BE2C (cell line): ENCODE measurements around the gene CLTA.

Source experiments
- DNase-seq: peaks from one replicate; pipeline ENCODE4 v3.0.0-alpha.2; 2020
- H3K27me3 ChIP-seq: fragments of 250-450 bp; sonication (Bioruptor Pico); 2 replicates; pipeline ENCODE4 v1.5.1; 2020; ENCODE audit warnings: mild to moderate bottlenecking
- H3K36me3 ChIP-seq: fragments of 250-450 bp; sonication (Bioruptor Pico); 2 replicates; pipeline ENCODE4 v1.5.1; 2020; ENCODE audit warnings: mild to moderate bottlenecking
- H3K4me1 ChIP-seq: fragments of 250-450 bp; sonication (Bioruptor Pico); 2 replicates; pipeline ENCODE4 v1.5.1; 2020
- H3K4me3 ChIP-seq: 2 replicates; pipeline ENCODE4 v1.5.1; 2011; ENCODE audit warnings: low read depth, low read length
- H3K9me3 ChIP-seq: fragments of 250-450 bp; sonication (Bioruptor Pico); 2 replicates; pipeline ENCODE4 v1.5.1; 2020
- TF ChIP-seq, protein P1 (sequence below): IDR thresholded peaks from 2 replicates; pipeline ENCODE4 v1.5.1; 2012; ENCODE audit warnings: mild to moderate bottlenecking, low read depth, low read length

Gene CLTA

DNA sequence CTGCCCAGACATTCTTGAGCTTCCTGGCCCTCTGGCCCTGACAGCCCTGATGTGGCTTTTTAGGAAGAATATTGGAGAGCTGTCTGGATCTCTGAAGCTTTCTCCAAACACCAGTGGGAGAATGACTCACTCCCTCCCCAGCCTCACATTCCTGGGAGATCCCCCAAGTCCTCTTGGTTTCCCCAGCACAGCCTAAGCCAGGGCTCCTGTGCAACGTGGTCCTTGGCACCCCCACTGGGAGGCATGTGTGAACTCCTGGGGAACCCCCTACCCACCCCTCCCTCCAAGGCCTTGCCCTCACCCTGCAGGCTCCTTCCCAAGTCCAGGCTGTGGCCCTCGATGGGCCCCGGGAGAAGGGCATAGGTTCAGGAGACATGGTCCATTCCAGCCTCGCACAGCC lies 41.5 kb upstream of the CLTA start:
- Histone ChIP-seq H3K4me1 (peaks cover 14% of the 10 kb centered on the region), H3K4me3 (no peak overlapping the region), H3K27me3 (no peaks in the 10 kb centered on the region), H3K36me3 (no peaks in the 10 kb centered on the region), H3K9me3 (no peaks in the 10 kb centered on the region)
- TF ChIP-seq, protein P1, sequence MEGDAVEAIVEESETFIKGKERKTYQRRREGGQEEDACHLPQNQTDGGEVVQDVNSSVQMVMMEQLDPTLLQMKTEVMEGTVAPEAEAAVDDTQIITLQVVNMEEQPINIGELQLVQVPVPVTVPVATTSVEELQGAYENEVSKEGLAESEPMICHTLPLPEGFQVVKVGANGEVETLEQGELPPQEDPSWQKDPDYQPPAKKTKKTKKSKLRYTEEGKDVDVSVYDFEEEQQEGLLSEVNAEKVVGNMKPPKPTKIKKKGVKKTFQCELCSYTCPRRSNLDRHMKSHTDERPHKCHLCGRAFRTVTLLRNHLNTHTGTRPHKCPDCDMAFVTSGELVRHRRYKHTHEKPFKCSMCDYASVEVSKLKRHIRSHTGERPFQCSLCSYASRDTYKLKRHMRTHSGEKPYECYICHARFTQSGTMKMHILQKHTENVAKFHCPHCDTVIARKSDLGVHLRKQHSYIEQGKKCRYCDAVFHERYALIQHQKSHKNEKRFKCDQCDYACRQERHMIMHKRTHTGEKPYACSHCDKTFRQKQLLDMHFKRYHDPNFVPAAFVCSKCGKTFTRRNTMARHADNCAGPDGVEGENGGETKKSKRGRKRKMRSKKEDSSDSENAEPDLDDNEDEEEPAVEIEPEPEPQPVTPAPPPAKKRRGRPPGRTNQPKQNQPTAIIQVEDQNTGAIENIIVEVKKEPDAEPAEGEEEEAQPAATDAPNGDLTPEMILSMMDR: no peak
- no peak for DNase-seq

DNA sequence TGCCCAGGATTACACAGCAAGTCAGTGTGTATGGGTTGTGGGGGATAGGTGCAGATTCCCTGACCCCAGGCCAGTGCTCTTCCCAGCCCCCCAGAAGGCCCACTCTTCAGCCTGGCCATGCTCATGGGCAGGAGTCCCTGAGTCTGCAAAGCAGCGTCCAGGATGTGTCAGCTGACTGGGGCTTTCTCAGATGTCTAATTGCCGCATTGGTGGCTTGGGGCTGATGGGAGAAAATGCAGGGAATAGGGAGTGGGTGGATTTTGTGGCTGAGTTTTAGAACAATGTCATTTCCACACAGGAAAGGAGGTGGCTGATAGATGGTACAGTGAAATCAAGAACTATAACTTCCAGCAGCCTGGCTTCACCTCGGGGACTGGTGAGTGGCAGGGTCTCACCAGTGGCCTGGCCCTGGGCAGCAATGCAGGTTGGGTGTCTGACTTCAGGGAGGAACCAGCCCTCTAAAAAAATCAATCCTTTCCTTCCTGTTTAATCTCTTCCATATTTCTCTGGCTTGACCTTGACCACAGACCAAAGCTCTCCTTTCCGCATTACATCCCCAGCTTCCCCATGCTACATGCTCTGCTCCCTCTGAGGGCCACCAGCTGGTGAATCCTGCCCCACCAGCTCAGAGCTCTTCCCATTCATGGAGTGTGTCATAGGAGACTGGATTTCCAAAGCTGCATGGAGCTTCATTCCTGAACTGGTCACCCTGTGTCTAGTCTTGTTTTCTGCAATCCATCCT lies 40.0 kb upstream of the CLTA start:
- Histone ChIP-seq H3K27me3 (no peaks in the 10 kb centered on the region), H3K9me3 (no peaks in the 10 kb centered on the region), H3K4me1 (peaks cover 21% of the 10 kb centered on the region), H3K36me3 (peaks cover under 1% of the 10 kb centered on the region; the same call in 1 of the 2 replicates), H3K4me3 (no peak overlapping the region)
- TF ChIP-seq, protein P1: no peak
- no peak for DNase-seq

DNA sequence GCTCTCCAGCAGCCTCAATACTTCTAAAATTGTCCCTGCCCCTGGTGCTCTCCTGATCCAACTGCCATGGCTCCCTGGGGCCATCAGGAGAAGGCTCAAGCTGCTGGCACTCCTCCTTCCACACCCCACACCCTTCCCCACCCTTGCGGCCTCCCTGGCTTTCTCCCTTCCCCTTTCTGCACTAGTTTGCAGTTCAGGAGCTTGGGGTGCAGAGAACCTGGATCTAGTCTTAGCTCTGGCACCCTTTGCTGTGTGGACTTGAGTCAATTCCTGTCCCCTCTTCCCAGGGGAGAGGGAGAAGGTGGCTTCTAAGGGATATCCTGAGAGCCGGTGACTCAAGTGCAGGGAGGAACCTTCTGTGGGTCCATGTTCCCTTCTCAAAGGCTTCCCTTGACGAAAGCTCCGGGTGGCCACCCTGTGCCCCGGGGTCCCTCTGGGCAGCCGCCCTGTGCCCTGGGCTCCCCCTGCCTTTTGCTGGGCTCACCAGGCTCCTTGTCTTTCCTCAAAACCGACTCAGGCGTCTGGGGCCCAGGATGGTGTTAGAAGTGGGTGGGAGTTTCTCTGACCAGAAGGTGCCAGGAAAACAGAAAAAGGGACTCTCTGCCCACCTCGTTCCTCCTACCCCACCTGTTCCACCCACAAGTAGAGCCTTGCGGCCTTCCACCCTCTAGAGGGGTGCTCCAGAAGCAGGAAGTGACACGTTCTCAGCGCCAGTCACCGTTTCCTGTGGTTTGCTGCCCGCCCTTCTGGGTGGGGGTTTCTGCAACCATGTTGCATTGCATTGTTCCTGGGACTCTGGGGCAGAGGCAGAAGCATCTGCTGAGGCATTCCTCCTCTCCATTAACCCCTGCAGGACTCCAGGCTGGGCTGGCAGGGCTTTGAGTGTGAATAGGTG lies 39.2 kb upstream of the CLTA start:
- H3K4me1 ChIP-seq: peaks cover 21% of the 10 kb centered on the region
- H3K36me3 ChIP-seq: peaks cover 2% of the 10 kb centered on the region; the same call in 1 of the 2 replicates
- no peak for DNase-seq
- TF ChIP-seq, protein P1: no peak
- H3K4me3 ChIP-seq: no peak overlapping the region
- H3K9me3 ChIP-seq: no peaks in the 10 kb centered on the region
- no peaks in the 10 kb centered on the region for H3K27me3 ChIP-seq

DNA sequence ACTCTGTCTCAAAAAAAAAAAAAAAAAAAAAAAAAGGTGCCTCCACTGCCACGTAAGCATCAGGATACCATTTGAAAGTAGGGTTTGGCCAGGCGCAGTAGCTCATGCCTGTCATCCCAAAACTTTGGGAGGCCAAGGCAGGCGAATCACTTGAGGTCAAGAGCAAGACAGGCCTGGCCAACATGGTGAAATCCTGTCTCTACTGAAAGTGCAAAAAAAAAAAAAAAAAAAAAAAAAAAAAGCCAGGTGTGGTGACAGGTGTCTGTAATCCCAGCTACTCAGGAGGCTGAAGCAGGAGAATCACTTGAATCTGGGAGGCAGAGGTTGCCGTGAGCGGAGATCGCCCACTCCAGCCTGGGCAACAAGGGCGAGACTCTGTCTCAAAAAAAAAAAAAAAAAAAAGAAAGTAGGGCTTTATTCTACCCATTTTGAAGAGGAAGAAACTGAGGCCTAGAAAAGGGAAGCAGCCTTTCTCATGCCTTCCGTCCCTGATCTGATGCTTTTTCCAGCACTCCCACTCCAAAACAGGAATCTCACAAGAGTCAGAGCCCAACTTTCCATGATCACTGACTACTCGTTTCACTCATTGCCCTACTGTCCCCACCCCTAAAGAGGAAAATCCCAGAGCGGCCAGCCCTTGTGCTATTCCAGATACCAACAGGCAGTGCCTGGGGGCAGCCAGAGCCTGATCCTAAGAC lies 37.8 kb upstream of the CLTA start:
- Histone ChIP-seq H3K4me3 (no peak overlapping the region), H3K9me3 (no peaks in the 10 kb centered on the region), H3K36me3 (peaks cover 2% of the 10 kb centered on the region; the same call in 1 of the 2 replicates), H3K4me1 (peaks cover 21% of the 10 kb centered on the region), H3K27me3 (no peaks in the 10 kb centered on the region)
- TF ChIP-seq, protein P1: no peak
- DNase-seq: no peak

DNA sequence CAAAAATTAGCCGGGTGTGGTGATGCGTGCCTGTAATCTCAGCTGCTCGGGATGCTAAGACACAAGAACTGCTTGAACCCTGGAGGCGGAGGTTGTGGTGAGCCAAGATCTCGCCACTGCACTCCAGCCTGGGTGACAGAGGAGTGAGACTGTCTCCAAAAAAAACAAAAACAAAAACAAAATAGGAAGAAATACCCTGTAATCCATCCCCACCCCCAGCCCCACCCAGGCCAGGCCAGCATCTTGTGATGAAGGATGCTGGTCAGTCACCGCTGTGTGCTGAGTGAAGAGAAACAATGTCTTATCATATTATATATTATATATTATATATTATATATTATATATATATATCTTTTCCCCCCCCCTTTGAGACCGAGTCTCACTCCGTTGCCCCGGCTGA lies 37.0 kb upstream of the CLTA start:
- Histone ChIP-seq H3K9me3 (no peaks in the 10 kb centered on the region), H3K4me3 (no peak overlapping the region), H3K4me1 (peaks cover 18% of the 10 kb centered on the region), H3K36me3 (peaks cover 2% of the 10 kb centered on the region; the same call in 1 of the 2 replicates), H3K27me3 (no peaks in the 10 kb centered on the region)
- TF ChIP-seq, protein P1: no peak
- no peak for DNase-seq
